Sigmoid colon (tissue), 4 donors: ENCODE data around the gene TRIM45.

Experiments
- CTCF ChIP-seq, 4 experiments: fragments of 450-650 bp in 3 of 4; fragments of 200-600 bp in 1 of 4; IDR thresholded peaks; one replicate each; pipeline ENCODE4 v1.5.1; 2016 to 2019; ENCODE audit warnings: antibody characterized with exemption in 4 of 4, mild to moderate bottlenecking in 3 of 4, moderate library complexity in 2 of 4
- POLR2A ChIP-seq, 2 donors: fragments of 450-650 bp; IDR thresholded peaks; one replicate each; pipeline ENCODE4 v1.6.1; 2016; ENCODE audit warnings: antibody characterized with exemption in 2 of 2, mild to moderate bottlenecking in 2 of 2, moderate library complexity in 2 of 2
- POLR2AphosphoS5 ChIP-seq, 4 donors: sonication (generic); formaldehyde crosslinking; IDR thresholded peaks; one replicate each; pipeline ENCODE4 v1.6.1; 2017; ENCODE audit warnings: antibody characterized with exemption in 4 of 4

- no peak for TF ChIP-seq CTCF (IDR thresholded peaks at IDR 0.05)
- TF ChIP-seq POLR2A (IDR thresholded peaks at IDR 0.05) = no peak
- TF ChIP-seq POLR2AphosphoS5 (IDR thresholded peaks at IDR 0.05) = no peak
Measured at GRCh38 chr1:117130526-117130925, 9.0 kb upstream of the TRIM45 start.
